Sciatic nerve (tissue), 2 donors: ENCODE data around the gene FN1. TPM values are rescaled to one million over a fixed set of nuclear protein-coding genes. Genes with fewer than 3 reads are reported as not detected.

Experiments used
- ATAC-seq: fragments of 200-7000 bp; cut with Tn5 transposase; one replicate; pipeline ENCODE4 v1.9.1; 2020; ENCODE audit warnings: mild to moderate bottlenecking, moderate library complexity
- DNase-seq: peaks from one replicate; pipeline ENCODE4 v3.0.0-alpha.2; 2020; ENCODE audit warnings: low spot score
- intact Hi-C: fragments of 100-400 bp; cut with DNase I; formaldehyde crosslinking; loops from one replicate; pipeline ENCODE4 v1.14.2; 2022
- total RNA-seq: library from RNA; stranded (reverse); fragmentation: NEBNext Ultra II Directional; extraction: Animal tissue kit (Norgen Biotek cat#: 25700); gene quantifications from one replicate; pipeline ENCODE4 v1.2.1, GENCODE V29; 2021
- donor health status: DM: no; HTN: no; CAD: no.
- donor health status: DM: no; HTN: no; CAD: no.

Gene FN1
- total RNA-seq, 1 donor from 2014 or later: 986 TPM

- ATAC-seq (no peak), DNase-seq (no peak)
- intact Hi-C loops: no loop called here
Measured at GRCh38 chr2:215392687-215393270, 43.1 kb downstream of the FN1 start.

DNA sequence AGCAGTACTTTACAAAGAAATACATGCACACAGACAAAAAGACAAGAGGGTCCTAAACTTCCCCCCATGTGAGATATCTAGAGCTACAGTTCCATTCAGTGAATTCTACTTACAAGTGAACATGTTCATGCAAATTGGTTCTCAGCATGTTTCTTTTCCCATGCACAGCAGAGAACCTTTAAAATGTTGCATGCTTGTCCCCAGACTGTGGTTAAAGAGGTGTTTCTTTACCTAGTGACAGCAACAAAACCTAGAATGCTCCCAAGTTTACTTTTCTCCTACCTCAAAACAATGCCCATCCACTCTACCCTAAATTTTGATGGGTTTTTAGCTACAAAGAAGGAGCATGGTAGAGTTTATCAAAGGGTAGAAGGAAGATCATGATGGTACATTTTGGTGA, 43.7 kb downstream of the FN1 start:
- no peak for ATAC-seq
- intact Hi-C loops: no loop called here

GRCh38 chr2:215391531-215391930, 44.3 kb downstream of the FN1 start:
- ATAC-seq (no peak), DNase-seq (no peak)
- intact Hi-C loops: no loop called here

More for the DNA sequence above, 43.7 kb downstream of the FN1 start:
- no peak for DNase-seq

- DNase-seq: no peak
- no peak for ATAC-seq
- intact Hi-C loops: no loop called here
Measured at GRCh38 chr2:215390550-215390913, 45.3 kb downstream of the FN1 start.

DNA sequence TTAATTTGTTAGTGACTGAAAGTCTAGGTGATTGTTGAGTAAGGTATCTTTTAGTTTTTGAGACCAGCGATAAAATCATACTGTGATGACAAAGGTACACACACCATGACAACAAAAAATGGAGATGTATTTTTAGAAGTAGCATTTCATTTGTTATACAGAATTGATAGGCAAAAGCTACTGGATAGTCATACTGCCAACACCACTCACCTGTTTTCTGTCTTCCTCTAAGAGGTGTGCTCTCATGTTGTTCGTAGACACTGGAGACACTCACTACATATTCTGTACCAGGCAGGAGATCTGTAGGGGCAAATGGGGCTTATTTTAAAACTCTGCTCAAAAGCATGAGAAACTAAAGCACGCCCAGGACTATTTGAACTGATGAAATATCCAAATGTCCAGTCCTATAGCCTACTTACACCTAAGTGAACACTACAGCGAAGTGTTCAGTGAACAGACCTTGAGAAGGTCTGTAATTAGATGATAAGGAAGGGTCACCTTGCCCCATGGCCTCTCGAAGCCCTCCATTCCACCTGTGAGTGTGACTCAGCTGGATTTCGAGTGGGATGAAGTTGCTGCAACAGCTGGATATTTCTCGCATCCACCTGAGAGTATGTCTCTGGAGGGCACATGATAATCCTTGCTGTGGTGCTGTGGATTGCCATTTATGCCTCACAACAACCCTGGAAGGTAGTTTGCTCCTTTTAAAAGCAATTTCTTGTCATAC, 47.7 kb downstream of the FN1 start:
- intact Hi-C loops: no loop called here
- ATAC-seq (no peak), DNase-seq (no peak)

DNA sequence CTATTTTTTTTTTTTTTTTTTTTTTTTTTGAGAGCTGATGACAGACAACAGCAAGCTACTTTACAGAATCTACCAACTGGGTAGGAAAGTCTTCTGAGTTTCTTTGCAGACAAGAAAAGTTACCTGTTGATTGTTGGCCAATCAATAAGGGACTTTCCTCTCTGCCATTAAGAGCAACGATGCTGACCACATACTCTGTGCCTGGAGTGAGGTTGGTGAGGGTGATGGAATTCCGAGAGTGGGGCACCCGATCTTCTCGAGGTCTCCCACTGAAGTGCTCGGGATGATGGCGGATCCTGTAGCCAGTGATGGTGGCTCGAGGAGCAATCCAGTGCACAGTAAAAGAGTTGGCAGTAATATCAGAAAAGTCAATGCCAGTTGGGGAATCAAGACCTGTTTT, 49.3 kb downstream of the FN1 start:
- ATAC-seq: no peak
- intact Hi-C loops: no loop called here
- no peak for DNase-seq

DNA sequence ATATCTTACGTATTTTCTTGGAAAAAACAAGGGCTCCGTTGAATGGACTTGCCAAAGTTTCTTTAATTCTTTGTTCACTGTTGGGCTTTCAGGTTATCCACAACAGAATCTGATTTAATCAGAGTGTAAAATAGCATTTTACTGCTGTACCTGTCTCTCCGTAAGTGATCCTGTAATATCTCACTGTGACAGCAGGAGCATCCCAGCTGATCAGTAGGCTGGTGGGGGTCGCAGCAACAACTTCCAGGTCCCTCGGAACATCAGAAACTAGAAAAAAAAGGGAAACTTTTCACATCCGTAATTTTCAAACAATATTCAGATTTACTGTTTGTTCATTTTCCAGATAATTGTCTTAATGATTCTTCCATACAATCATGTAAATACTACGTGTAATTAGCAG, 51.2 kb downstream of the FN1 start:
- ATAC-seq (no peak), DNase-seq (no peak)
- intact Hi-C loops: no loop called here

- no peak for DNase-seq
- intact Hi-C loops: no loop called here
- no peak for ATAC-seq
Measured at GRCh38 chr2:215383652-215384279, 52.1 kb downstream of the FN1 start.

DNA sequence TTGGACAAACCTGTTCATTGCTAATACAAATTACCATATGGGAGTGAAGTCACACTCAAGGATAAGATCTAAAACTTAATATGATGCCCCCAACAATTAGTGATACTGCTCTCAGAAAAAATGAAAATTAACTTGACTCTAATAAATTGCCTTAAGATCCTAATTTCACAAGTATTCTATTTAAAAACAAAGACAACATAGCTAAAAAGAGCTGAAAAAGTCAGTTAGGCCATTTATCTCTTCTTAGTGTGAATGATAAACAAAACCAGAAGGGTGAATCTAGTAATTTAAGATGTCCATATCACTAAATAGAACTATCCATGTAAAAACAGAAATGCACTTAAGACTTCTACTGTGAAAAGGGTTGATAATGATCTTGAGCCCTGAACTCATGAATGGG, 53.4 kb downstream of the FN1 start:
- DNase-seq (no peak), ATAC-seq (no peak)
- intact Hi-C loops: no loop called here

DNA sequence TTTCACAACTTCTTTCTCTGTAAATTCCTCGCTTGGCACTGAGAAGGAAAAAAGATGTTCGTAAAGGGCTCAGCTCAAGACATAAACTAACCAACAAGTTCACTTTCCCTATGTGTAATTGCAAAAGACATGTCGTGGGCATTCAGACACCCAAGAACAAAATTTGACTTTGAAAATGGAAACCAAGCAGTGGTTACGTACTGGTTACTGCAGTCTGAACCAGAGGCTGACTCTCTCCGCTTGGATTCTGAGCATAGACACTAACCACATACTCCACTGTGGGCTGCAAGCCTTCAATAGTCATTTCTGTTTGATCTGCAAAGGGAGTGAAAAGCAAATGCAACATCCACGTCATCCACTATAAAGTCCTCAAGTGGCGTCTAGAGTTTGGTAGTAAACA, 53.9 kb downstream of the FN1 start:
- intact Hi-C loops: no loop called here
- ATAC-seq (no peak), DNase-seq (no peak)

- ATAC-seq: no peak
- DNase-seq: no peak
Measured at GRCh38 chr2:215380699-215381098, 55.2 kb downstream of the FN1 start.

DNA sequence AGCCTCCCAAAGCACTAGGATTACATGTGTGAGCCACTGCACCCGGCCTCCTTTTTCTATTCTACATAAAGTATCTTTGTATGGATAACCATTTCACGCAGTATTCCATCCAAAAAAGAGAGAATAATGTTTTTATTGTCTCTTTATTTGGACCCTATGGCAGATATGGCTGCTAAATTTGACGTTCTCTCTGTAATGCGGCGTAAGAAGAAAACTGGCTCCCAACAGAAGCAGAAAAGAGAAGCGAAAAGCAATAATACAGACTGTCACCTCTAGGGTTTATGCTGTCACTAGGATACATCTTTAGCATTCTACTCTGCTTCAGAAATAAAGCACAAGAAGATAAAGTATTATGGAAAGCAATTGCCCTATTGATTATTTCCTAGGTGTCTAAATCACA, 55.9 kb downstream of the FN1 start:
- intact Hi-C loops: no loop called here
- ATAC-seq (no peak), DNase-seq (no peak)

More at GRCh38 chr2:215380699-215381098, 55.2 kb downstream of the FN1 start:
- intact Hi-C loops: no loop called here

DNA sequence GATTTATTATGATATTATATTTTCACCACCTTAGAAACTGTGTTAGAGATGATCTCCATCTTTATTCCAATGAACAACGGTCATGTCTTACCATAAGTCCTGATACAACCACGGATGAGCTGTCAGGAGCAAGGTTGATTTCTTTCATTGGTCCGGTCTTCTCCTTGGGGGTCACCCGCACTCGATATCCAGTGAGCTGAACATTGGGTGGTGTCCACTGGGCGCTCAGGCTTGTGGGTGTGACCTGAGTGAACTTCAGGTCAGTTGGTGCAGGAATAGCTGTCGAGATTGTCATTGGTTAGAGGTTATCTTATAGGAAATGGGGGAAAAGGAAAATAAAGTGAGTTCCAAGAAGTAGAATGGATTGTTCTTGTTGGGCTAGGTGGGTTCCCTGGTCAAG, 56.8 kb downstream of the FN1 start:
- DNase-seq (no peak), ATAC-seq (no peak)
- intact Hi-C loops: no loop called here

DNA sequence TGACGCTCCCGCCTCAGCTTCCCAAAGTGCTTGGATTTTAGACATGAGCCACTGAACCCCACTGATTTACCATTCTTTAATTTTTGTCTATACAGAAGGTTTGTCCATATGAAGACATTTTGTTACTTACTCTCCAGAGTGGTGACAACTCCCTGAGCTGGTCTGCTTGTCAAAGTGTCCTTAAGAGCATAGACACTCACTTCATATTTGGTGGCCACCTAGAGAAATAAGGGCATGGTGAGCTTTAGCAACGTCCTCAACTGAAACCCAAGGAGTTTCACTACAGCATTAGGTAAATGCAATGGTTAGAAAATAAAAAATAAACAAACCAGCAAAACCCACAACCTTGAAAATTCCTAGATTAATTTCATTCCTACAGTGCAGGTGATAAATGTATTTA, 57.8 kb downstream of the FN1 start:
- ATAC-seq (no peak), DNase-seq (no peak)
- intact Hi-C loops: no loop called here

DNA sequence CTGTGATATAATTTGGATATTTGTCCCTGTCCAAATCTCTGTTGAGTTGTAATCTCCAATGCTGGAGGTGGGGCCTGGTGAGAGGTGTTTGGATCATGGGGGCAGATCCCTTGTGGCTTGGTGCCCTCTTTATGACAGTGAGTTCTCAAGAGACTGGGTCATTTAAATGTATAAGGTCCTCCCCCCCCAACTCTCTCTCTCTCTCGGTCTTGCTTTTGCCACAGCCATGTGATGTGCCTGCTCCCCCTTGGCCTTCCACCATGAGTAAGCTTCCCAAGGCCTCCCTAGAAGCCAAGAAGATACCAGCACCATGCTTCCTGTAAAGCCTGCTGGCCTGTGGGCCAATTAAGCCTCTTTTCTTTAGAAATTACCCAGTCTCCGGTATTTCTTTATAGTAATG, 58.6 kb downstream of the FN1 start:
- intact Hi-C loops: no loop called here
- ATAC-seq (no peak), DNase-seq (no peak)

- no peak for ATAC-seq
- DNase-seq: no peak
- intact Hi-C loops: no loop called here
Measured at GRCh38 chr2:215376103-215376780, 59.6 kb downstream of the FN1 start.

GRCh38 chr2:215375467-215375830, 60.4 kb downstream of the FN1 start:
- no peak for DNase-seq
- intact Hi-C loops: no loop called here
- no peak for ATAC-seq

DNA sequence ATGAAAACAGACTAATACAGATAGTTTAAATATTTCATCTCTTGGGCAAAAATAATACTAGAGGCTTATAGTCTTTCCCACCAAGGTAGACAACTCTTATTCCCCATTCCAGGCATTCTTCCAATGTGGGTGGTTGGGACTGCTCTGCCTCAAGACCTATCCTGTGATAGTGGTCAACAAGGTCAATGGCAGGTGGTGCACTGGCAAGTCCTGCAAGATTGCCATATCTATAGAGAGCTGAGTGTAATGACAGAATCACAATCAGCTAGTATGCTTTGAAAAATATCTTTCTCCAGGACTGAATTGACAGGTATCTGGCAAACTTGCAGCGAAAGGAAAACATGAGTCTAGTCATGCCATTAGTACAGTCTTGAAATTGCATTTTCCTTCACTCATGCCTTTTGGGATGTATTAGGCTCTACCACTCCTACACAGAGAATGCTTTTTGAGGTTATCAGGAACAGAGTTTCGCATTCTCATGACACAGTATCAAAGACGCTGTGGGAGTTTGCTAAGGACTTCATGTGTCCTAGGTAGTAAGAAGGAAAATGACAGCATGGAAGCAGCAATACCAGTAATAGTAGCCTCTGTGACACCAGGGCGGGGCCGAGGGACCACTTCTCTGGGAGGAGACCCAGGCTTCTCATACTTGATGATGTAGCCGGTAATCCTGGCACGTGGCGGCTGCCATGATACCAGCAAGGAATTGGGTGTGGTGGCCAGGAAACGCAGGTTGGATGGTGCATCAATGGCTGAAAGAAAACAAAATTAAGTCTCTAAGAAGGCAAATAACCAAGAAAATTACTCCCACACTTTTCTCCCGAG, 61.0 kb downstream of the FN1 start:
- no peak for DNase-seq
- ATAC-seq: no peak
- intact Hi-C loops: no loop called here

GRCh38 chr2:215374002-215374401, 61.9 kb downstream of the FN1 start:
- ATAC-seq (no peak), DNase-seq (no peak)
- intact Hi-C loops: no loop called here
